ENCODE measurements around the gene COL25A1.

Gene COL25A1

DNA sequence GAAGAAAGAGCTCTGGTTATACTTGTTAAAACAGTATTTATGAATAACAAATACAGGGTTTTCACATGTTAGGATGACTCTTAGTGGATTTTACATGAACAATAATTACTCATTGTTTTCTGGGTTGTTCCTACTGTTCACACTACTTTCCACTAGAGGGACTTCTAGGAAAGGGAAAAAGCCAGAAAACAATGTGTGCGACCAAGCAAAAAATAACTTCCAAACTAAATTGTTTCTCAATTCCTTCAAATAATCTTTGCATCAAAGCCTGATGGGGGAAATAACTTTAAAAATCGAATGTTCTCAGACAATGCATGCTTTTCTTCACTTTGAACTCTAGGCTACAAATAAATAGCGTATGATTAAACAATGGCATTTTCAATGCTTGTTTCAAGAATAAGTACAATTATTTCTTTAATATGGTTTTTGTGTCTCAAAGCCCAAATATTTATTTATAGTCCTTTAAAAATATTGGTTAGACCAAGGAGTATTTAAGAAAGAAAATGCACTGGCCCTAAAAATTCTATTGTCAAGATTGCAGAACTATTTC, 467.5 kb downstream of the COL25A1 start:
- no peak overlapping the region for H3K4me3 ChIP-seq (ENCODE audit: control insufficient read depth, low read depth, low read length)
- TF ChIP-seq, protein P1, sequence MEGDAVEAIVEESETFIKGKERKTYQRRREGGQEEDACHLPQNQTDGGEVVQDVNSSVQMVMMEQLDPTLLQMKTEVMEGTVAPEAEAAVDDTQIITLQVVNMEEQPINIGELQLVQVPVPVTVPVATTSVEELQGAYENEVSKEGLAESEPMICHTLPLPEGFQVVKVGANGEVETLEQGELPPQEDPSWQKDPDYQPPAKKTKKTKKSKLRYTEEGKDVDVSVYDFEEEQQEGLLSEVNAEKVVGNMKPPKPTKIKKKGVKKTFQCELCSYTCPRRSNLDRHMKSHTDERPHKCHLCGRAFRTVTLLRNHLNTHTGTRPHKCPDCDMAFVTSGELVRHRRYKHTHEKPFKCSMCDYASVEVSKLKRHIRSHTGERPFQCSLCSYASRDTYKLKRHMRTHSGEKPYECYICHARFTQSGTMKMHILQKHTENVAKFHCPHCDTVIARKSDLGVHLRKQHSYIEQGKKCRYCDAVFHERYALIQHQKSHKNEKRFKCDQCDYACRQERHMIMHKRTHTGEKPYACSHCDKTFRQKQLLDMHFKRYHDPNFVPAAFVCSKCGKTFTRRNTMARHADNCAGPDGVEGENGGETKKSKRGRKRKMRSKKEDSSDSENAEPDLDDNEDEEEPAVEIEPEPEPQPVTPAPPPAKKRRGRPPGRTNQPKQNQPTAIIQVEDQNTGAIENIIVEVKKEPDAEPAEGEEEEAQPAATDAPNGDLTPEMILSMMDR (IDR thresholded peaks at IDR 0.05; ENCODE audit: control insufficient read depth, insufficient read depth, low read depth, low read length, missing control alignments), result peak; percentile 72
- peak; percentile 32 for DNase-seq (ENCODE audit: low read depth)

DNA sequence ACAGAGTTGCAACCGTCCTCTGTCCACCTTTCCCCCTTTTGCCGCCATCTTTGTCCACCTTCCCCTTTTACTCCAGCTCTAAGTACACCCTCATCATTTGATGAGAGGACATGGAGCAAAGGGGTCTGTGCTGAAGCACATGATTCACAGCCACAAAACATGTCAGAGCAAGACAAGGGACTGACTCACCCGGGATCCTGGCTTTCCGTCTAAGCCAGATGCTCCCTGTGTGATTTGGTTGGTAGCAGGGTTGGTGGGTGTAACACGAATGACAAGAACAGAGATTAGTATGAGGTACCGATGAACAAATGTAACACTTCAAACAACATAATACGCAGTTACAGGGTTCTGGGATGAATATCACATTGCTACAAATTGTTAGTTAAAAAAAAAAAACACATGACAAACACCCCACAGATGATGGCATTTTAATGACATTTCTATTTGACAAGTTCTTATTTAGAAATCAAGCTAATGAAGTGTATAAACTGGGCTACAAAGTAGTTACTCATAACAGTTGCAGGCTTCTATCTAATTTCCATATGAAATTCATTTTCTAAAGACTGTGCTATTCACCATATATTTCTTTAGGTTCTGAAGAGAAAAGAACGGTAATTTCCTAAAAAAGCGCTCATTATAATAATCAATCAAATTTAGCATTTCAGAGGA, 468.2 kb downstream of the COL25A1 start:
- H3K4me3 ChIP-seq (ENCODE audit: control insufficient read depth, low read depth, low read length), result no peak overlapping the region
- DNase-seq (ENCODE audit: low read depth), result no peak
- TF ChIP-seq, protein P1 (IDR thresholded peaks at IDR 0.05; ENCODE audit: control insufficient read depth, insufficient read depth, low read depth, low read length, missing control alignments), result no peak

DNA sequence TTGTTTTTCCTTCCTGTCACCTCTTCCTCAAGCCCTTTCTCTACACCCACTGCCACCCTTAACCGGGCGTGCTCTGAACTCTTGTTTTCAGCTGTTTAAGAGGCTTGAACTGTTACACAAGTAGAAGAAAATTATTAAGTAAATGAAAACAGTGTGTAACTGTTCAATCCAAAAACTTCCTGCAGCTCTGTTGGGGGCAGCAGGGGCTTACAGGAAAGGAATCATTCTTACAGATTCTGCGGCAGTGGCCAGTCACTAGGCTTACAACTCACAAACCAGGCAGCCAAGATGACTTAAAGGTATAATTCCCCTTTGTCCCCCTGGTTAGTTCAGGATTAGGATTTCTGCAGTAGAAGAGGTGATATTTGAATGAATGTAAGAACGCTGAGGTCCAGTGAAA, 469.4 kb downstream of the COL25A1 start:
- no peak overlapping the region for H3K4me3 ChIP-seq (ENCODE audit: control insufficient read depth, low read depth, low read length)
- TF ChIP-seq, protein P1 (IDR thresholded peaks at IDR 0.05; ENCODE audit: control insufficient read depth, insufficient read depth, low read depth, low read length, missing control alignments), result no peak
- DNase-seq (ENCODE audit: low read depth), result no peak

DNA sequence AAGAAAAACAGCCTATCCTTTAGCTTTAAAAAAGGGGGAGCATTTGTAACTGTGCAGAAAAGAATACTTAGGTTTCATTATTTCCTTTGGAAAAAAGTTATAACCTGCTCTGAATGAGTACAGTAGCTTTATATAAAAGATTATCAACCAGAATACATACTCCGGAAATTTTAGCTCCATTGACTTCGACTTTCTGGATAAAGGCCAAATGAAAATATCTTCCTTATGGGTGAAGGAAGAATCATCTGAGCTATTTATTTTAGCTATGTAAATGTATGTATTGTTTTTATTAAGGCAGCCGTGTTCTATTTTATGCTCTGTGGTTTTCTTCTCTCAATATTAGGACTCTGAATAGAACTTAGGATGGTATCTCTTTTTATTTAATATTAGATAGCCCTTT, 470.6 kb downstream of the COL25A1 start:
- no peak for DNase-seq (ENCODE audit: low read depth)
- TF ChIP-seq, protein P1 (IDR thresholded peaks at IDR 0.05; ENCODE audit: control insufficient read depth, insufficient read depth, low read depth, low read length, missing control alignments), result no peak
- no peak overlapping the region for H3K4me3 ChIP-seq (ENCODE audit: control insufficient read depth, low read depth, low read length)

DNA sequence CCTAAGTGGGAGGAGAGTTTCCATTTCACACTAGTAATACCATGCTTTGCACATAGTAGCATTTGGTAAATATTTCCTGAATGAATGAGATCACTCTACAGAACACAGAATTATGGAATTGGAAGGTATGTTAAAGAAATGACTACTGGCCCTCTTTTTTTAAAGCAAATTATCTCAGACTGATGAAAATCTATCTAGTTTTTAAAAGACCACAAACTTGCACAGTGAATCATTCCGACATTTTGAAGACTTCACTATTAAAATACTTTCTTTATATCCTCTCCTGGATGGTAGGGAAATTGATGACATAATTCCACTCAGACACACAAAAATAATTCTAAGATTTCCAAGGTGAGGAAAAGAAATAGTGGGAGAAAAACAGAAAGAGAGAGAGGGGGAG, 471.2 kb downstream of the COL25A1 start:
- no peak for DNase-seq (ENCODE audit: low read depth)
- H3K4me3 ChIP-seq (ENCODE audit: control insufficient read depth, low read depth, low read length), result no peak overlapping the region
- TF ChIP-seq, protein P1 (IDR thresholded peaks at IDR 0.05; ENCODE audit: control insufficient read depth, insufficient read depth, low read depth, low read length, missing control alignments), result no peak

DNA sequence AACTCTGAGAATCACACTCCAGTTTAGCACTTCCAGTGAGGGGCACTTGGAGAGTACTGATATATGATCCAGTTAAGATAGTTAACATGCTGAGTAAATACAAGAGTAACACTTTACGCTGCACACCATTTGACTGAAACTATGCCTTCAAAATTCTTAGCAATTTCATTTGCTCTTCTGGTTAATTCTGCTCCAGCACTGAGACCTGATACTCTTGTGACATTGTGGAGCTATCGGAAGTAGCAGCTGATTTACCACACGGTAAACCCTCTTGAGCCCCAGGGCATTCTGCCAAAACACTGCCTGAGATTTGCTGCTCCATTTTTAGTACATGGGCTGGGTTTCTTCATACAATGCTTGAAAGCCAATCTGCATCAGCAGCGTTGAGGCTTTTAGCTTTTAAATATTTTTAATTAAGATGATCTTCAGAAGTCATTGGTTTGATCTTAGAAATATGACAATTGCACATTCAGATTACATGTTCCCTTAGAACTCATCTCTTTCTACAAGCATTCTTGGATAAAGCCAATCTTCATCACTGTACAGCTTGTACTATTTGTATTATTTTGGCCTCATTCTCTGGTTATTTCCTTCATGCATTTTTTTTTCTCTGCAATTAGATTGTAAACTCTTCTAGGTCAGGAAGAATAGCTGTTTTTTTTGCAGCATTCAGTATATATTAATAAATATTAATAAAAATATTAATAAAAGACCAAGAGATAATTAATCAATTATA, 471.8 kb downstream of the COL25A1 start:
- TF ChIP-seq, protein P1 (IDR thresholded peaks at IDR 0.05; ENCODE audit: control insufficient read depth, insufficient read depth, low read depth, low read length, missing control alignments), result no peak
- DNase-seq (ENCODE audit: low read depth), result no peak
- H3K4me3 ChIP-seq (ENCODE audit: control insufficient read depth, low read depth, low read length), result no peak overlapping the region

All from AG09309 (cell line).